GM08714 (cell line): Measurements from ENCODE around the gene LRFN4.
A peak's percentile ranks its signal among the peaks of the same experiment; 100 is the strongest.

Experiments used
- H3K4me3 ChIP-seq: fragments of 200-500 bp; sonication (Bioruptor generic); 2 replicates; pipeline ENCODE4 v1.5.1; 2014; ENCODE audit warnings: mild to moderate bottlenecking, low read length, inconsistent platforms
- ZNF274 ChIP-seq: IDR thresholded peaks from 2 replicates; pipeline ENCODE4 v1.6.1; 2012; ENCODE audit warnings: mild to moderate bottlenecking, low read depth, low read length

LRFN4 gene

GRCh38 chr11:66841861-66842260, 15.0 kb upstream of the LRFN4 start:
- H3K4me3 ChIP-seq = peak overlapping the region; percentile 92
- TF ChIP-seq ZNF274 = no peak

GRCh38 chr11:66842501-66842895, 14.4 kb upstream of the LRFN4 start:
- H3K4me3 ChIP-seq = peak overlapping the region; percentile 92
- TF ChIP-seq ZNF274 = no peak

- no peak for TF ChIP-seq ZNF274
- peak within 1 kb of the TSS; percentile 92 for H3K4me3 ChIP-seq
These were observed 13.7 kb upstream of the LRFN4 start, which contains the start of gene RCE1 for GRCh38 chr11:66842896-66843775. RCE1 (plus strand) TSS chr11:66843441; CDS start chr11:66843456, 15 bp downstream.

- H3K4me3 ChIP-seq = peak overlapping the region; percentile 92
- no peak for TF ChIP-seq ZNF274
These were observed 12.9 kb upstream of the LRFN4 start for GRCh38 chr11:66843776-66844495.

GRCh38 chr11:66844496-66845142, 12.2 kb upstream of the LRFN4 start:
- no peak overlapping the region; the same call in 1 of the 2 replicates for H3K4me3 ChIP-seq
- TF ChIP-seq ZNF274 = no peak

GRCh38 chr11:66845143-66845875, 11.6 kb upstream of the LRFN4 start:
- TF ChIP-seq ZNF274 = no peak
- H3K4me3 ChIP-seq = no peak overlapping the region

GRCh38 chr11:66845876-66846212, 11.0 kb upstream of the LRFN4 start:
- no peak for TF ChIP-seq ZNF274
- H3K4me3 ChIP-seq = no peak overlapping the region

- no peak overlapping the region for H3K4me3 ChIP-seq
- no peak for TF ChIP-seq ZNF274
These were observed 10.2 kb upstream of the LRFN4 start for GRCh38 chr11:66846671-66847091.

- no peak overlapping the region for H3K4me3 ChIP-seq
- no peak for TF ChIP-seq ZNF274
These were observed 9.2 kb upstream of the LRFN4 start for GRCh38 chr11:66847461-66848232.

GRCh38 chr11:66848671-66849500, 8.0 kb upstream of the LRFN4 start:
- no peak overlapping the region for H3K4me3 ChIP-seq
- no peak for TF ChIP-seq ZNF274

GRCh38 chr11:66849501-66850234, 7.2 kb upstream of the LRFN4 start:
- no peak for TF ChIP-seq ZNF274
- no peak overlapping the region for H3K4me3 ChIP-seq

GRCh38 chr11:66850235-66850587, 6.7 kb upstream of the LRFN4 start:
- TF ChIP-seq ZNF274 = no peak
- no peak overlapping the region for H3K4me3 ChIP-seq
